Endothelial cell (in vitro differentiated cells): ENCODE results near the gene TNIK. TPM values are rescaled to one million over a fixed set of nuclear protein-coding genes. Genes with fewer than 3 reads are reported as not detected.

Experiments used
- DNase-seq: peaks from one replicate; pipeline ENCODE4 v3.0.0; 2021; ENCODE audit warnings: low spot score
- H3K27ac Mint-ChIP-seq: one replicate; pipeline ENCODE4 v1.8.0; 2021; ENCODE audit warnings: mixed read lengths, inconsistent platforms; ENCODE audit not compliant: unreplicated experiment
- H3K27me3 Mint-ChIP-seq: one replicate; pipeline ENCODE4 v1.8.0; 2021; ENCODE audit warnings: mild to moderate bottlenecking, moderate library complexity, mixed read lengths, inconsistent platforms; ENCODE audit not compliant: unreplicated experiment
- H3K36me3 Mint-ChIP-seq: one replicate; pipeline ENCODE4 v1.8.0; 2021; ENCODE audit warnings: mild to moderate bottlenecking, low read depth, mixed read lengths, inconsistent platforms; ENCODE audit not compliant: unreplicated experiment
- H3K4me1 Mint-ChIP-seq: one replicate; pipeline ENCODE4 v1.8.0; 2021; ENCODE audit warnings: mild to moderate bottlenecking, mixed read lengths, inconsistent platforms; ENCODE audit not compliant: unreplicated experiment
- H3K4me3 Mint-ChIP-seq: one replicate; pipeline ENCODE4 v1.8.0; 2021; ENCODE audit warnings: mild to moderate bottlenecking, mixed read lengths, inconsistent platforms; ENCODE audit not compliant: unreplicated experiment
- H3K9me3 Mint-ChIP-seq: one replicate; pipeline ENCODE4 v1.8.0; 2021; ENCODE audit warnings: mixed read lengths, inconsistent platforms; ENCODE audit not compliant: unreplicated experiment
- total RNA-seq: library from RNA; stranded (reverse); fragmentation: NEBNext Ultra II Directional; extraction: Animal tissue kit (Norgen Biotek cat#: 25700); gene quantifications from one replicate; pipeline ENCODE4 v1.2.1, GENCODE V29; 2021; ENCODE audit not compliant: unreplicated experiment
- TF ChIP-seq, protein P1 (sequence below): fragments of 200-600 bp; sonication (generic); IDR thresholded peaks from one replicate; pipeline ENCODE4 v1.5.0; 2021; ENCODE audit warnings: antibody characterized with exemption; ENCODE audit not compliant: unreplicated experiment

TNIK gene
- total RNA-seq, 1 donor from 2014 or later = 67.0 TPM

DNA sequence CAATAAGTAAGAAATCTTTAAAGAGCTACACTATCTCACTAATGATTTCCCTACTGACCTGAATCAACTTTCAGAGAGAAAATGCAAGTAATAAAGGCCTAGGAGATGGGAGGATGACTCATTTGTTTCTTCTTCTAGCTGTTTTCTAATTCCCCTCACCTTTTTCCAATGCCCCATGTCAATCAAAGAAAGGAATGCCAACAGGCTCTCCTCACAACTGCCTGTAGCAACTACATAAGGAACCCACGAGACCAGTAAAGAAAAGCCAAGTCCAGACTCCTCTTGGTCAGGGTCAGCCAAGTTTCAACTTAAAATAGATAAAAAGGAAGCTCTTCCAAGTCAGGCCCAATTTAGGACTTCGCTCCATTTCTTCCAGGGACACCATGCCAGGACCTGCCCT, 201.9 kb downstream of the TNIK start:
- Mint-ChIP-seq H3K4me3 (no peak overlapping the region), H3K36me3 (peaks cover 5% of the 10 kb centered on the region), H3K9me3 (no peaks in the 10 kb centered on the region), H3K27me3 (peaks cover 8% of the 10 kb centered on the region), H3K4me1 (peaks cover 6% of the 10 kb centered on the region), H3K27ac (no peak overlapping the region)
- DNase-seq = no peak
- TF ChIP-seq, protein P1, sequence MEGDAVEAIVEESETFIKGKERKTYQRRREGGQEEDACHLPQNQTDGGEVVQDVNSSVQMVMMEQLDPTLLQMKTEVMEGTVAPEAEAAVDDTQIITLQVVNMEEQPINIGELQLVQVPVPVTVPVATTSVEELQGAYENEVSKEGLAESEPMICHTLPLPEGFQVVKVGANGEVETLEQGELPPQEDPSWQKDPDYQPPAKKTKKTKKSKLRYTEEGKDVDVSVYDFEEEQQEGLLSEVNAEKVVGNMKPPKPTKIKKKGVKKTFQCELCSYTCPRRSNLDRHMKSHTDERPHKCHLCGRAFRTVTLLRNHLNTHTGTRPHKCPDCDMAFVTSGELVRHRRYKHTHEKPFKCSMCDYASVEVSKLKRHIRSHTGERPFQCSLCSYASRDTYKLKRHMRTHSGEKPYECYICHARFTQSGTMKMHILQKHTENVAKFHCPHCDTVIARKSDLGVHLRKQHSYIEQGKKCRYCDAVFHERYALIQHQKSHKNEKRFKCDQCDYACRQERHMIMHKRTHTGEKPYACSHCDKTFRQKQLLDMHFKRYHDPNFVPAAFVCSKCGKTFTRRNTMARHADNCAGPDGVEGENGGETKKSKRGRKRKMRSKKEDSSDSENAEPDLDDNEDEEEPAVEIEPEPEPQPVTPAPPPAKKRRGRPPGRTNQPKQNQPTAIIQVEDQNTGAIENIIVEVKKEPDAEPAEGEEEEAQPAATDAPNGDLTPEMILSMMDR = no peak

DNA sequence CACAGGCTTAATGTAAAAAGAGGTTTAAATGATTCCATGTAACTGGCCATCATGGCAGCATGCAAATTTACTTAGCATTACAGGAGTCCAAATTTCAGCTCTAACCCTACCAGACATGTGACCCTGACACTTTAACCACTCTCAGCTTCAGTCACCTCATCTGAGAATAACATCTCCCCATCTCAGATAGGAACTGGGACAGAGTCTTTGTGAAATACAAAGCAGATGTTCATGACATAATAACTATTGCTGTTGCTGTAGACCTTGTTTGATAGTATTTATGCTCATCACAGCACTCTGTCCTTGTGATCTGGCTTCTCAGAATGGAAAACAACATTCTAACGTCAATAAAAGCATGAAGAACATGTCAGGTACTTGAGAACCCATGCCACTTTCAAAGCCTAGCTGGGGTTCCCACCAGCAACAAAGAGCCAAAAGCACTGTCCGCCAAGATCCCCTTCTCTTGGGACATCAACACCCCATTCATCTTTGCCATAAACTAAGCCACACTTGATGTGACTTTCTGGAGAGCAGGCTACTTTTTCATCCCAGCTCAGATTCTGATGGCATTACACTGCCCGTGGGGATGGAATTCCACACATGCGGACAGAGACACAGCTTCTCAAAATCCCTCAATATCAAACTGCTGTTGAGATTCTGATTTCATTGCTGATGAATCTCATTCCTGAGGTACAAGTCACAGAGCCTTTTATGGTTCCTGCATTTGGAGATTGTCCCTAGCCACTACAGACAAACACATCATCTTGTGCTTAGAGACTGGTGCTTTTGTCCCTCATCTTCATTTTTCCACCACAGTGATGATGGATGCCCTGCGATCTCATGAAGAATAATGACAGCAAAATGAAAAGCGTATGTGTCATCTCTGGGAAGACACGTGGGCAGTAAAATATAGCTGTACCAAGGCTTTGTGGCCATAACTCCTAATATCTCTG, 202.7 kb downstream of the TNIK start:
- Mint-ChIP-seq H3K27ac (no peak overlapping the region), H3K4me1 (peaks cover 6% of the 10 kb centered on the region), H3K9me3 (no peaks in the 10 kb centered on the region), H3K4me3 (no peak overlapping the region), H3K36me3 (peaks cover 5% of the 10 kb centered on the region), H3K27me3 (peaks cover 7% of the 10 kb centered on the region)
- no peak for DNase-seq
- TF ChIP-seq, protein P1 = no peak

DNA sequence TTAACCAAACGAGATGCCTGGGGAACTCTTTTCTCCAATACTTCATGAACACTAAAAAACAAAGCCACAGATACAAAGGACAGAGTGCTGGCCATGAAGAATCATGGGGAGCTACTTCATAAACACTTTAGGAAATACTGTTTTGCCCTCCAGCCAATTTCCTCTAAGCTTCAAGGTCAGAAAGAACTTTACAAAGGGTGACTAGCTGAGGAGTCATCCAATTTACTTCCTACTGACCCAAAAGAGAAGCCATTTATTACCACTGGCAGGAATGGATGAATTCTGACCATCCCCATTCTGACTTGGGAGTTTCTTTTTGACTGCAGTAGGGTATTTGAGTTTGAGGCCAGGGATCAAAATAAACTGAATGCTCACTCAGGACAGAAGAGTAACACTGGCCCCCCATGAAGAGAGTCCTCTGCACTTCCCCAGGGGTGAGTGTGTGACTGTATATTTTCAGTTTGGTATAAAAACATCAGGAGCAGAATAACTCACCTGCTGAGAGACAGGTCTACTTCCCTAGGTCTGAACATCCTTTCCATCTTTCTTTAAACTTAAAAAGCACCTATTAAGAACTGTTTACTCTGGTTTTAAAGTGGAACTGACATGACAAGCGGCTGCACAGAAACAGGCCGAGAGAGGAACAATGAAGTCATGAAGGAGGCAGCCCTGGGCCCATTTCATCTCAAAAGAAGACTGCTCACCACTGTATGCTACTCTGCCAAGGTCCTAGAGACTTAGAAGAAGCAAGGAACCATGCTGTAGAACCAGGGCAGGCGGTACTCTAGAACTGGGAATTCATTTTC, 203.6 kb downstream of the TNIK start:
- Mint-ChIP-seq H3K4me1 (peaks cover 8% of the 10 kb centered on the region), H3K4me3 (no peak overlapping the region), H3K9me3 (no peaks in the 10 kb centered on the region), H3K36me3 (peaks cover 4% of the 10 kb centered on the region), H3K27me3 (peaks cover 7% of the 10 kb centered on the region), H3K27ac (no peak overlapping the region)
- TF ChIP-seq, protein P1 = no peak
- DNase-seq = no peak

DNA sequence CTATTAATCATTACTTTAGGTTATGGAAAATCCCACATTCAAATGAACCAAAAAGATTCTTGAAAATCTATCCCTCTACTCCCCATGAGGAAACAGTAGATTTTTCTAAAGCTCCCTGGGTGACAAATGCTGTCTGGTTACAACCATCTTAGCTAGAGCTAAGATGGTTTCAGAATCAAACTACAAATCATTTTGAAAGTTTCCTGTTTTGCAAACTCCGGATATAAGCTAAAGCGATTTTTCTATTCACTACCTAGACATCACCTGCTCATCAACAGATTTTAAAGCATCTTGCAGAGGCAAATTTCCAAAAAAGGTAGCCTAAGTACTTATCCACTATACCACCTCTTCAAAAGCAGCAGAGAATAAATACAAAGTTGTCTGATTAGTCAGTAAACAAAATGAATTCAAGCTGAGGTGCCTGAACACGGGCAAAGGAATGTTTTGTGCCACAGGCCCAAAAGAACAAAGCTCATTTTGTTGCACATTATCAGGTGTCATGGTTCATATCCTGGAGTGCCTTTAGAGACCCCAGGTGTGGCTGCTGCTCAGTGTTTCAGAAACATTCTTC, 204.9 kb downstream of the TNIK start:
- H3K4me1 Mint-ChIP-seq = peaks cover 4% of the 10 kb centered on the region
- DNase-seq = no peak
- TF ChIP-seq, protein P1 = no peak
- no peak overlapping the region for H3K4me3 Mint-ChIP-seq
- H3K36me3 Mint-ChIP-seq = no peaks in the 10 kb centered on the region
- no peak overlapping the region for H3K27ac Mint-ChIP-seq
- no peaks in the 10 kb centered on the region for H3K9me3 Mint-ChIP-seq
- peaks cover 5% of the 10 kb centered on the region for H3K27me3 Mint-ChIP-seq
